GM12878 (cell line): ENCODE measurements around the gene C9orf50. TPM values are rescaled to one million over a fixed set of nuclear protein-coding genes. Genes with fewer than 3 reads are reported as not detected.

Source experiments
- ATAC-seq: fragments of 200-7000 bp; cut with Tn5 transposase; 3 replicates; pipeline ENCODE4 v1.9.1; 2020; ENCODE audit warnings: mild to moderate bottlenecking, moderate library complexity
- BruUV-seq: library from RNA; stranded (reverse); fragments of 400-500 nt; replicated peaks from 2 replicates; lab custom pipeline; 2021; lab: Mats Ljungman, UMichigan
- CTCF ChIA-PET: fragments of 300-600 bp; sonication (Branson Sonifier 250); formaldehyde crosslinking; extraction: SDS; loops from one replicate; lab custom pipeline; 2021; ENCODE audit warnings: inconsistent platforms; lab: Yijun Ruan, JAX
- POLR2A ChIA-PET: fragments of 350-600 bp; formaldehyde crosslinking; extraction: SDS; loops from one replicate; lab custom pipeline; 2021; ENCODE audit warnings: inconsistent platforms; lab: Charles Lee
- RAD21 ChIA-PET: fragments of 300-600 bp; sonication (Branson Sonifier 250); formaldehyde crosslinking; loops from one replicate; lab custom pipeline; 2023; ENCODE audit warnings: antibody characterized with exemption; ENCODE audit not compliant: unreplicated experiment; lab: Charles Lee
- SMC1A ChIA-PET: fragments of 300-600 bp; sonication (Branson Sonifier 250); formaldehyde crosslinking; loops from one replicate; lab custom pipeline; 2023; ENCODE audit not compliant: unreplicated experiment, uncharacterized antibody; lab: Charles Lee
- DNase-seq: peaks from one replicate; pipeline ENCODE4 v3.0.0-alpha.2; 2011; ENCODE audit warnings: low read depth, low spot score
- FAIRE-seq: peaks from 3 replicates; lab custom pipeline; 2011; peaks lifted over from hg19 to GRCh38; lab: Jason Lieb, UNC
- H2AFZ ChIP-seq: 2 replicates; pipeline ENCODE4 v1.6.0; 2011; ENCODE audit warnings: low read depth, low read length, control low read depth; ENCODE audit not compliant: control insufficient read depth
- H3K27ac ChIP-seq: 2 replicates; pipeline ENCODE4 v1.5.1; 2011; ENCODE audit warnings: control low read depth; ENCODE audit not compliant: control insufficient read depth, insufficient read depth
- H3K27me3 ChIP-seq, 2 experiments: replicated peaks in 1 of 2; 2 replicates each; pipeline versions ENCODE4 v1.6.0 to v1.6.1; 2011; ENCODE audit warnings: low read length in 1 of 2; ENCODE audit not compliant: control insufficient read depth in 2 of 2, insufficient read depth in 2 of 2
- H3K36me3 ChIP-seq, 2 experiments: 2 replicates each; pipeline ENCODE4 v1.5.1; 2011; ENCODE audit warnings: low read length in 1 of 2; ENCODE audit not compliant: control insufficient read depth in 2 of 2, insufficient read depth in 2 of 2
- H3K4me1 ChIP-seq: 2 replicates; pipeline ENCODE4 v1.6.1; 2011; ENCODE audit warnings: mild to moderate bottlenecking, low read length, moderate library complexity, mixed read lengths; ENCODE audit not compliant: control insufficient read depth, insufficient read depth
- H3K4me2 ChIP-seq: 2 replicates; pipeline ENCODE4 v1.6.0; 2011; ENCODE audit warnings: control low read depth; ENCODE audit not compliant: control insufficient read depth, insufficient read depth
- H3K4me3 ChIP-seq: fragments of 200-600 bp; sonication (generic); 2 replicates; pipeline ENCODE4 v1.5.1; 2016
- H3K79me2 ChIP-seq: 2 replicates; pipeline ENCODE4 v1.6.0; 2011; ENCODE audit warnings: low read length; ENCODE audit not compliant: control insufficient read depth, insufficient read depth
- H3K9ac ChIP-seq: 2 replicates; pipeline ENCODE4 v1.8.0; 2011; ENCODE audit warnings: low read length, control low read depth, mixed read lengths; ENCODE audit not compliant: control insufficient read depth, insufficient read depth
- H3K9me3 ChIP-seq: replicated peaks from 3 replicates; pipeline ENCODE4 v1.5.1; 2011; ENCODE audit warnings: mild to moderate bottlenecking, low read length; ENCODE audit not compliant: control insufficient read depth, insufficient read depth
- H4K20me1 ChIP-seq: 2 replicates; pipeline ENCODE4 v1.6.0; 2011; ENCODE audit not compliant: control insufficient read depth, insufficient read depth
- E2F8 ChIP-seq: fragments of 450-650 bp; IDR thresholded peaks from 2 replicates; pipeline ENCODE4 v1.6.1; 2018; ENCODE audit warnings: mild to moderate bottlenecking, low read depth, moderate library complexity; ENCODE audit not compliant: partially characterized antibody
- HDAC2 ChIP-seq: fragments of 200-600 bp; sonication (generic); IDR thresholded peaks from 2 replicates; pipeline ENCODE4 v1.6.1; 2017
- REST ChIP-seq: IDR thresholded peaks from 2 replicates; pipeline ENCODE4 v1.6.1; 2012; ENCODE audit warnings: mild to moderate bottlenecking, low read depth, low read length
- USF2 ChIP-seq: IDR thresholded peaks from 2 replicates; pipeline ENCODE4 v1.6.1; 2011; ENCODE audit warnings: low read depth, low read length, improper control_type of control experiment, borderline replicate concordance
- ZSCAN29 ChIP-seq: fragments of 450-650 bp; IDR thresholded peaks from 2 replicates; pipeline ENCODE4 v1.6.1; 2017; ENCODE audit warnings: mild to moderate bottlenecking, moderate library complexity
- WGBS: methylation state at CpG from one replicate; pipeline ENCODE4 v1.1.6; 2016; ENCODE audit warnings: low lambda C conversion rate; ENCODE audit not compliant: insufficient replicate concordance, insufficient coverage; ENCODE audit errors: missing lambda C conversion rate; 5-methylcytosine and 5-hydroxymethylcytosine counted together
- in situ Hi-C: fragments of 300-500 bp; cut with MboI; formaldehyde crosslinking; loops from 9 replicates; pipeline ENCODE4 v1.14.3; 2018; ENCODE audit warnings: mixed read lengths
- intact Hi-C: fragments of 100-400 bp; cut with micrococcal nuclease; formaldehyde crosslinking; loops from one replicate; pipeline ENCODE4 v1.14.2; 2022; ENCODE audit not compliant: unreplicated experiment
- polyA plus RNA-seq, 11 experiments: library from polyadenylated mRNA; depleted of rRNA in 4 of 11; unstranded in 6 of 11; stranded (reverse) in 5 of 11; fragments of >200 nt; fragmentation: Nextera tagmentation in 4 of 11; fragmentation: Illumina TruSeq in 1 of 11; extraction: Ambion mirVana in 4 of 11; extraction: Trizol in 1 of 11; gene quantifications; 1 replicate in 1 of 11; 2 replicates in 10 of 11; pipeline versions ENCODE4 v1.2.1 to v1.2.3, GENCODE V29; 2011 to 2016; ENCODE audit warnings: inconsistent platforms in 2 of 11, missing spikeins in 2 of 11, low read depth in 1 of 11
- total RNA-seq, 4 experiments: library from RNA; depleted of rRNA in 3 of 4; stranded (reverse); fragments of >200 nt in 3 of 4; fragmentation: Illumina TruSeq in 1 of 4; extraction: Trizol in 1 of 4; gene quantifications; 2 replicates each; pipeline versions ENCODE4 v1.2.1 to v1.2.3, GENCODE V29; 2013 to 2021
- TF ChIP-seq, protein P1 (sequence below): fragments of 450-650 bp; IDR thresholded peaks from 2 replicates; pipeline ENCODE4 v1.6.1; 2017; ENCODE audit warnings: mild to moderate bottlenecking

The C9orf50 gene
- total and polyA plus RNA-seq, 10 of the 15 experiments (the other 5 are each of a cell fraction or from before 2014, with no cell fraction given), result not detected

GRCh38 chr9:129573977-129574376, 46.9 kb downstream of the C9orf50 start:
- Histone ChIP-seq H3K9me3 (no peaks in the 10 kb centered on the region; the same call in 2 of the 3 replicates), H3K4me3 (no peak overlapping the region), H3K27ac (no peak overlapping the region), H2AFZ (no peak overlapping the region), H3K27me3 (no peaks in the 10 kb centered on the region), H3K9ac (no peak overlapping the region), H3K4me2 (no peak overlapping the region), H3K79me2 (no peaks in the 10 kb centered on the region), H4K20me1 (no peaks in the 10 kb centered on the region), H3K36me3 (no peaks in the 10 kb centered on the region), H3K4me1 (peaks cover 4% of the 10 kb centered on the region)
- FAIRE-seq (no peak), DNase-seq (no peak), ATAC-seq (no peak)
- WGBS, result 49% methylated on average over 5 of the region's 5 CpGs
- BruUV-seq, result no TSS peak
- intact Hi-C loops (no loop called here), in situ Hi-C loops (no loop called here)
- CTCF ChIA-PET, result no interaction called here
- TF ChIP-seq REST, result no peak
- no peak for TF ChIP-seq USF2
- TF ChIP-seq, protein P1, sequence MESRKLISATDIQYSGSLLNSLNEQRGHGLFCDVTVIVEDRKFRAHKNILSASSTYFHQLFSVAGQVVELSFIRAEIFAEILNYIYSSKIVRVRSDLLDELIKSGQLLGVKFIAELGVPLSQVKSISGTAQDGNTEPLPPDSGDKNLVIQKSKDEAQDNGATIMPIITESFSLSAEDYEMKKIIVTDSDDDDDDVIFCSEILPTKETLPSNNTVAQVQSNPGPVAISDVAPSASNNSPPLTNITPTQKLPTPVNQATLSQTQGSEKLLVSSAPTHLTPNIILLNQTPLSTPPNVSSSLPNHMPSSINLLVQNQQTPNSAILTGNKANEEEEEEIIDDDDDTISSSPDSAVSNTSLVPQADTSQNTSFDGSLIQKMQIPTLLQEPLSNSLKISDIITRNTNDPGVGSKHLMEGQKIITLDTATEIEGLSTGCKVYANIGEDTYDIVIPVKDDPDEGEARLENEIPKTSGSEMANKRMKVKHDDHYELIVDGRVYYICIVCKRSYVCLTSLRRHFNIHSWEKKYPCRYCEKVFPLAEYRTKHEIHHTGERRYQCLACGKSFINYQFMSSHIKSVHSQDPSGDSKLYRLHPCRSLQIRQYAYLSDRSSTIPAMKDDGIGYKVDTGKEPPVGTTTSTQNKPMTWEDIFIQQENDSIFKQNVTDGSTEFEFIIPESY, result no peak
- TF ChIP-seq HDAC2, result no peak
- no peak for TF ChIP-seq ZSCAN29
- no peak for TF ChIP-seq E2F8
- RAD21 ChIA-PET, result no interaction called here
- SMC1A ChIA-PET, result interaction anchor here (1.2 kb wide), 2 partner anchors 22 to 34 kb away, joined by 5 to 6 read pairs; no protein-coding TSS in a partner anchor
- POLR2A ChIA-PET, result no interaction called here
